HEK293 (cell line): ENCODE results near the gene RMC1.

Experiments used
- CTCF ChIA-PET: fragments of 350-600 bp; formaldehyde crosslinking; extraction: SDS; loops from one replicate; lab custom pipeline; 2021; ENCODE audit warnings: antibody characterized with exemption; lab: Yijun Ruan, JAX
- POLR2A ChIA-PET: fragments of 300-600 bp; formaldehyde crosslinking; extraction: SDS; loops from one replicate; lab custom pipeline; 2020; ENCODE audit warnings: antibody characterized with exemption, inconsistent platforms; lab: Yijun Ruan, JAX
- H3K27ac ChIP-seq: fragments of 200-500 bp; sonication (Bioruptor generic); 2 replicates; pipeline ENCODE4 v1.5.1; 2014; ENCODE audit warnings: low read depth, low read length, control low read depth, inconsistent platforms; ENCODE audit errors: extremely low read depth
- H3K36me3 ChIP-seq, 2 experiments: fragments of 200-500 bp in 1 of 2; sonication (Bioruptor generic) in 1 of 2; 1 replicate in 1 of 2; 2 replicates in 1 of 2; pipeline ENCODE4 v1.5.1; 2014 to 2017; ENCODE audit warnings: inconsistent platforms in 2 of 2, low read length in 2 of 2; ENCODE audit not compliant: control insufficient read depth in 2 of 2, insufficient read depth in 1 of 2
- H3K4me1 ChIP-seq: fragments of 200-500 bp; sonication (Bioruptor generic); 2 replicates; pipeline ENCODE4 v1.5.1; 2014; ENCODE audit warnings: mild to moderate bottlenecking, low read length, inconsistent platforms; ENCODE audit not compliant: control insufficient read depth, insufficient read depth
- H3K4me3 ChIP-seq: 2 replicates; pipeline ENCODE4 v1.5.1; 2011; ENCODE audit warnings: low read depth, mild to moderate bottlenecking, control low read depth, low read length, moderate library complexity
- H3K9me3 ChIP-seq: fragments of 200-500 bp; sonication (Bioruptor generic); 2 replicates; pipeline ENCODE4 v1.5.1; 2014; ENCODE audit warnings: low read depth, low read length, inconsistent platforms; ENCODE audit not compliant: control insufficient read depth, insufficient read depth
- BCL11A ChIP-seq: fragments of 450-650 bp; formaldehyde crosslinking; IDR thresholded peaks from 2 replicates; pipeline ENCODE4 v1.5.1; 2016; ENCODE audit warnings: low read depth, missing biosample characterization, missing genetic modification characterization
- BCL6B ChIP-seq: fragments of 450-650 bp; formaldehyde crosslinking; IDR thresholded peaks from 2 replicates; pipeline ENCODE4 v1.5.1; 2017; ENCODE audit warnings: missing biosample characterization, missing genetic modification characterization
- GLIS1 ChIP-seq: fragments of 450-650 bp; formaldehyde crosslinking; IDR thresholded peaks from 2 replicates; pipeline ENCODE4 v1.5.1; 2016; ENCODE audit warnings: missing biosample characterization, missing genetic modification characterization
- IKZF3 ChIP-seq: fragments of 450-650 bp; IDR thresholded peaks from 2 replicates; pipeline ENCODE4 v1.5.0; 2018; ENCODE audit warnings: missing biosample characterization, mild to moderate bottlenecking, missing genetic modification characterization, moderate library complexity
- KLF16 ChIP-seq: fragments of 450-650 bp; formaldehyde crosslinking; IDR thresholded peaks from 2 replicates; pipeline ENCODE4 v1.5.1; 2017; ENCODE audit warnings: missing biosample characterization, missing genetic modification characterization
- PRDM4 ChIP-seq: fragments of 450-650 bp; formaldehyde crosslinking; IDR thresholded peaks from 2 replicates; pipeline ENCODE4 v1.5.1; 2017; ENCODE audit warnings: missing biosample characterization, missing genetic modification characterization
- RBAK ChIP-seq: fragments of 450-650 bp; formaldehyde crosslinking; IDR thresholded peaks from 2 replicates; pipeline ENCODE4 v1.5.1; 2016; ENCODE audit warnings: missing biosample characterization, missing genetic modification characterization
- REPIN1 ChIP-seq: fragments of 450-650 bp; formaldehyde crosslinking; IDR thresholded peaks from 2 replicates; pipeline ENCODE4 v1.5.1; 2017; ENCODE audit warnings: missing biosample characterization, missing genetic modification characterization, low read depth
- ZBTB20 ChIP-seq: fragments of 450-650 bp; formaldehyde crosslinking; IDR thresholded peaks from 2 replicates; pipeline ENCODE4 v1.5.1; 2016; ENCODE audit warnings: missing biosample characterization, missing genetic modification characterization
- ZFHX2 ChIP-seq: fragments of 450-650 bp; formaldehyde crosslinking; conservative IDR thresholded peaks from 2 replicates; pipeline ENCODE4 v1.5.1; 2016; ENCODE audit warnings: missing biosample characterization, missing genetic modification characterization
- ZFP3 ChIP-seq: fragments of 450-650 bp; formaldehyde crosslinking; IDR thresholded peaks from 2 replicates; pipeline ENCODE4 v1.5.1; 2016; ENCODE audit warnings: low read depth, missing biosample characterization, missing genetic modification characterization
- ZNF146 ChIP-seq: fragments of 450-650 bp; formaldehyde crosslinking; IDR thresholded peaks from 2 replicates; pipeline ENCODE4 v1.5.1; 2016; ENCODE audit warnings: missing biosample characterization, missing genetic modification characterization
- ZNF16 ChIP-seq: fragments of 450-650 bp; formaldehyde crosslinking; IDR thresholded peaks from 2 replicates; pipeline ENCODE4 v1.5.1; 2016; ENCODE audit warnings: low read depth, missing biosample characterization, missing genetic modification characterization
- ZNF18 ChIP-seq: fragments of 450-650 bp; formaldehyde crosslinking; IDR thresholded peaks from 2 replicates; pipeline ENCODE4 v1.5.1; 2016; ENCODE audit warnings: missing biosample characterization, missing genetic modification characterization
- ZNF2 ChIP-seq: fragments of 450-650 bp; formaldehyde crosslinking; IDR thresholded peaks from 2 replicates; pipeline ENCODE4 v1.5.1; 2016; ENCODE audit warnings: missing biosample characterization, missing genetic modification characterization
- ZNF24 ChIP-seq: fragments of 450-650 bp; formaldehyde crosslinking; IDR thresholded peaks from 2 replicates; pipeline ENCODE4 v1.5.1; 2016; ENCODE audit warnings: missing biosample characterization, missing genetic modification characterization
- ZNF248 ChIP-seq: fragments of 450-650 bp; formaldehyde crosslinking; IDR thresholded peaks from 2 replicates; pipeline ENCODE4 v1.5.1; 2017; ENCODE audit warnings: missing biosample characterization, missing genetic modification characterization
- ZNF266 ChIP-seq: fragments of 450-650 bp; formaldehyde crosslinking; IDR thresholded peaks from 2 replicates; pipeline ENCODE4 v1.5.1; 2016; ENCODE audit warnings: missing biosample characterization, missing genetic modification characterization, low read depth
- ZNF324 ChIP-seq: fragments of 450-650 bp; formaldehyde crosslinking; IDR thresholded peaks from 2 replicates; pipeline ENCODE4 v1.5.1; 2016; ENCODE audit warnings: missing biosample characterization, missing genetic modification characterization
- ZNF354C ChIP-seq: fragments of 450-650 bp; formaldehyde crosslinking; IDR thresholded peaks from 2 replicates; pipeline ENCODE4 v1.5.1; 2016; ENCODE audit warnings: missing biosample characterization, missing genetic modification characterization, low read depth, borderline replicate concordance
- ZNF404 ChIP-seq: fragments of 450-650 bp; formaldehyde crosslinking; IDR thresholded peaks from 2 replicates; pipeline ENCODE4 v1.5.1; 2017; ENCODE audit warnings: missing biosample characterization, missing genetic modification characterization
- ZNF48 ChIP-seq: fragments of 450-650 bp; formaldehyde crosslinking; IDR thresholded peaks from 2 replicates; pipeline ENCODE4 v1.5.1; 2016; ENCODE audit warnings: missing biosample characterization, missing genetic modification characterization
- ZNF629 ChIP-seq: fragments of 450-650 bp; formaldehyde crosslinking; IDR thresholded peaks from 2 replicates; pipeline ENCODE4 v1.5.1; 2017; ENCODE audit warnings: missing biosample characterization, missing genetic modification characterization
- ZNF658 ChIP-seq: fragments of 450-650 bp; formaldehyde crosslinking; IDR thresholded peaks from 2 replicates; pipeline ENCODE4; 2016; ENCODE audit warnings: missing biosample characterization, missing genetic modification characterization
- ZNF777 ChIP-seq: fragments of 450-650 bp; formaldehyde crosslinking; IDR thresholded peaks from 2 replicates; pipeline ENCODE4 v1.5.1; 2017; ENCODE audit warnings: missing biosample characterization, missing genetic modification characterization, borderline replicate concordance
- ZNF792 ChIP-seq: fragments of 450-650 bp; formaldehyde crosslinking; IDR thresholded peaks from 2 replicates; pipeline ENCODE4 v1.5.1; 2016; ENCODE audit warnings: missing biosample characterization, missing genetic modification characterization
- TF ChIP-seq, protein P1 (sequence below): fragments of 450-650 bp; formaldehyde crosslinking; IDR thresholded peaks from 2 replicates; pipeline ENCODE4 v1.5.1; 2016; ENCODE audit warnings: missing biosample characterization, missing genetic modification characterization
- TF ChIP-seq, protein P2 (sequence below): fragments of 450-650 bp; formaldehyde crosslinking; optimal IDR thresholded peaks from 2 replicates; pipeline ENCODE3; 2016; ENCODE audit warnings: missing biosample characterization, mild to moderate bottlenecking, missing genetic modification characterization

The RMC1 gene

DNA sequence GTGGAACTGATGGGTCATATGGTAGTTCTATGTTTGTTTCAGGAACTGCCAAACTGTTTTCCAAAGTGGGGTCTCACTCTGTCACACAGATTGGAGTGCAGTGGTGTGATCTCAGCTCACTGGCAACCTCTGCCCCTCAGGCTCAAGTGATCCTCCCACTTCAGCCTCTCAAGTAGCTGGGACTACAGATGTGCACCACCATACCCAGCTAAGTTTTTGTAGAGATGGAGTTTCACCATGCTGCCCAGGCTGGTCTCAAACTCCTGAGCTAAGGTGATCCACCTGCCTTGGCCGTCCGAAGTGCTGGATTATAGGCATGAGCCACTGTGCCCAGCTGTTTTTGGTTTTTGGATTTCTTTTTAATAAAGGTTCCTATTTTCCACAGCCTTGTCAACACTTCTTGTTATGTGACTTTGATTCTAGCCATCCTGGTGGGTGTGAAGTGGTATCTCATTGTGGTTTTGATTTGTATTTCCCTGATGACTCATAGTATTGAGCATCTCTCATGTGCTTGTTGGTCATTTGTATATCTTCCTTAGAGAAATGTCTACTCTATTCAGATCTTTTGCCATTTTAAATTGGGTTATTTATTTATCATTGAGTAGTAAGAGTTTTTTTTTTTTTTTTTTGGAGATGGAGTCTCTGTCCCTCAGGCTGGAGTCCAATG, 60.2 kb downstream of the RMC1 start:
- H3K9me3 ChIP-seq, result no peaks in the 10 kb centered on the region
- H3K4me1 ChIP-seq, result no peaks in the 10 kb centered on the region
- no peak overlapping the region for H3K27ac ChIP-seq
- ChIA-PET CTCF (no interaction called here), POLR2A (no interaction called here)
- TF ChIP-seq ZNF24 (tag by site-specific recombination) (no peak), ZNF248 (no peak), ZNF629 (tag by site-specific recombination) (no peak), ZNF146 (tag by site-specific recombination) (no peak), ZNF2 (tag by site-specific recombination) (no peak), ZNF16 (no peak), REPIN1 (tag by site-specific recombination) (no peak), ZNF266 (tag by site-specific recombination) (no peak), ZNF658 (no peak), ZNF324 (tag by site-specific recombination) (no peak)
- TF ChIP-seq, protein P1, sequence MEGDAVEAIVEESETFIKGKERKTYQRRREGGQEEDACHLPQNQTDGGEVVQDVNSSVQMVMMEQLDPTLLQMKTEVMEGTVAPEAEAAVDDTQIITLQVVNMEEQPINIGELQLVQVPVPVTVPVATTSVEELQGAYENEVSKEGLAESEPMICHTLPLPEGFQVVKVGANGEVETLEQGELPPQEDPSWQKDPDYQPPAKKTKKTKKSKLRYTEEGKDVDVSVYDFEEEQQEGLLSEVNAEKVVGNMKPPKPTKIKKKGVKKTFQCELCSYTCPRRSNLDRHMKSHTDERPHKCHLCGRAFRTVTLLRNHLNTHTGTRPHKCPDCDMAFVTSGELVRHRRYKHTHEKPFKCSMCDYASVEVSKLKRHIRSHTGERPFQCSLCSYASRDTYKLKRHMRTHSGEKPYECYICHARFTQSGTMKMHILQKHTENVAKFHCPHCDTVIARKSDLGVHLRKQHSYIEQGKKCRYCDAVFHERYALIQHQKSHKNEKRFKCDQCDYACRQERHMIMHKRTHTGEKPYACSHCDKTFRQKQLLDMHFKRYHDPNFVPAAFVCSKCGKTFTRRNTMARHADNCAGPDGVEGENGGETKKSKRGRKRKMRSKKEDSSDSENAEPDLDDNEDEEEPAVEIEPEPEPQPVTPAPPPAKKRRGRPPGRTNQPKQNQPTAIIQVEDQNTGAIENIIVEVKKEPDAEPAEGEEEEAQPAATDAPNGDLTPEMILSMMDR (tag by site-specific recombination), result no peak
- no peak overlapping the region for H3K4me3 ChIP-seq
- H3K36me3 ChIP-seq, result peaks cover 35 to 75% of the 10 kb centered on the region in 2 experiments

- Histone ChIP-seq H3K4me1 (no peaks in the 10 kb centered on the region), H3K27ac (no peak overlapping the region), H3K9me3 (no peaks in the 10 kb centered on the region), H3K36me3 (peaks cover 33 to 78% of the 10 kb centered on the region in 2 experiments), H3K4me3 (no peak overlapping the region)
- POLR2A ChIA-PET, result no interaction called here
- CTCF ChIA-PET, result interaction anchor here (1.4 kb wide), 1 partner anchor 67 kb away, joined by 4 read pairs; no protein-coding TSS in a partner anchor
- TF ChIP-seq, protein P2, sequence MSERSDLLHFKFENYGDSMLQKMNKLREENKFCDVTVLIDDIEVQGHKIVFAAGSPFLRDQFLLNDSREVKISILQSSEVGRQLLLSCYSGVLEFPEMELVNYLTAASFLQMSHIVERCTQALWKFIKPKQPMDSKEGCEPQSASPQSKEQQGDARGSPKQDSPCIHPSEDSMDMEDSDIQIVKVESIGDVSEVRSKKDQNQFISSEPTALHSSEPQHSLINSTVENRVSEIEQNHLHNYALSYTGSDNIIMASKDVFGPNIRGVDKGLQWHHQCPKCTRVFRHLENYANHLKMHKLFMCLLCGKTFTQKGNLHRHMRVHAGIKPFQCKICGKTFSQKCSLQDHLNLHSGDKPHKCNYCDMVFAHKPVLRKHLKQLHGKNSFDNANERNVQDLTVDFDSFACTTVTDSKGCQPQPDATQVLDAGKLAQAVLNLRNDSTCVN (tag by site-specific recombination), result no peak
- TF ChIP-seq IKZF3 (no peak), ZNF777 (tag by site-specific recombination) (no peak), ZNF792 (no peak), ZBTB20 (no peak), ZNF48 (tag by site-specific recombination) (no peak), BCL6B (no peak), ZFP3 (tag by site-specific recombination) (no peak), ZNF404 (tag by site-specific recombination) (no peak), KLF16 (tag by site-specific recombination) (no peak), PRDM4 (tag by site-specific recombination) (no peak), BCL11A (tag by site-specific recombination) (no peak), ZFHX2 (tag by site-specific recombination) (no peak), GLIS1 (tag by site-specific recombination) (no peak), RBAK (tag by site-specific recombination) (no peak), ZNF354C (tag by site-specific recombination) (no peak), ZNF18 (tag by site-specific recombination) (no peak)
Measured at GRCh38 chr18:23565916-23566547, 62.7 kb downstream of the RMC1 start.
